Colonic mucosa (tissue), 4 donors: ENCODE results near the gene ADAMTS2. TPM values are rescaled to one million over a fixed set of nuclear protein-coding genes. Genes with fewer than 3 reads are reported as not detected.

ENCODE experiments used
- DNase-seq: peaks from one replicate; pipeline ENCODE4 v3.0.0-alpha.2; 2020
- H3K27ac ChIP-seq: fragments of 200-600 bp; one replicate; pipeline ENCODE4 v1.8.0; 2021
- H3K27me3 ChIP-seq: fragments of 200-600 bp; one replicate; pipeline ENCODE4 v1.8.0; 2021
- H3K36me3 ChIP-seq: fragments of 200-600 bp; one replicate; pipeline ENCODE4 v1.8.0; 2021
- H3K4me1 ChIP-seq: fragments of 200-600 bp; one replicate; pipeline ENCODE4 v1.8.0; 2021; ENCODE audit warnings: mild to moderate bottlenecking
- H3K4me3 ChIP-seq: fragments of 200-600 bp; one replicate; pipeline ENCODE4 v1.8.0; 2021
- H3K9ac ChIP-seq, 2 donors: one replicate each; pipeline ENCODE4 v1.7.0; 2013; ENCODE audit warnings: control low read depth in 2 of 2, low read depth in 2 of 2, low read length in 2 of 2
- H3K9me3 ChIP-seq: fragments of 200-600 bp; one replicate; pipeline ENCODE4 v1.8.0; 2021
- CTCF ChIP-seq: fragments of 200-600 bp; IDR thresholded peaks from one replicate; pipeline ENCODE4 v1.8.0; 2022; ENCODE audit warnings: antibody characterized with exemption, mild to moderate bottlenecking
- intact Hi-C: fragments of 100-400 bp; cut with DNase I; formaldehyde crosslinking; loops from one replicate; pipeline ENCODE4 v1.14.1; 2022
- total RNA-seq, 2 donors: library from RNA; stranded (reverse); fragmentation: NEBNext Ultra II Directional in 1 of 2; extraction: Animal tissue kit (Norgen Biotek cat#: 25700) in 1 of 2; gene quantifications; one replicate each; pipeline ENCODE4 v1.2.1, GENCODE V29; 2021
- donor health status: healthy.
- donor health status: DM: no; HTN: no; CAD: no.
- donor health status: DM: no; HTN: no; CAD: no.

The ADAMTS2 gene
- total RNA-seq, 2 donors from 2014 or later: 2.9 to 4.0 TPM

GRCh38 chr5:179166886-179167841, 178.1 kb downstream of the ADAMTS2 start:
- H3K36me3 ChIP-seq: no peaks in the 10 kb centered on the region
- H3K4me1 ChIP-seq: no peaks in the 10 kb centered on the region
- H3K27ac ChIP-seq: no peak overlapping the region
- DNase-seq: peak; percentile 29
- H3K27me3 ChIP-seq: no peaks in the 10 kb centered on the region
- no peak overlapping the region for H3K9ac ChIP-seq
- intact Hi-C loops: loop anchor here (2.0 to 10.0 kb wide), 2 partner anchors 178 to 326 kb away; partner anchors contain the start of gene ADAMTS2
- TF ChIP-seq CTCF: peak; percentile 87
- H3K9me3 ChIP-seq: no peaks in the 10 kb centered on the region
- peak overlapping the region; percentile 16 for H3K4me3 ChIP-seq

DNA sequence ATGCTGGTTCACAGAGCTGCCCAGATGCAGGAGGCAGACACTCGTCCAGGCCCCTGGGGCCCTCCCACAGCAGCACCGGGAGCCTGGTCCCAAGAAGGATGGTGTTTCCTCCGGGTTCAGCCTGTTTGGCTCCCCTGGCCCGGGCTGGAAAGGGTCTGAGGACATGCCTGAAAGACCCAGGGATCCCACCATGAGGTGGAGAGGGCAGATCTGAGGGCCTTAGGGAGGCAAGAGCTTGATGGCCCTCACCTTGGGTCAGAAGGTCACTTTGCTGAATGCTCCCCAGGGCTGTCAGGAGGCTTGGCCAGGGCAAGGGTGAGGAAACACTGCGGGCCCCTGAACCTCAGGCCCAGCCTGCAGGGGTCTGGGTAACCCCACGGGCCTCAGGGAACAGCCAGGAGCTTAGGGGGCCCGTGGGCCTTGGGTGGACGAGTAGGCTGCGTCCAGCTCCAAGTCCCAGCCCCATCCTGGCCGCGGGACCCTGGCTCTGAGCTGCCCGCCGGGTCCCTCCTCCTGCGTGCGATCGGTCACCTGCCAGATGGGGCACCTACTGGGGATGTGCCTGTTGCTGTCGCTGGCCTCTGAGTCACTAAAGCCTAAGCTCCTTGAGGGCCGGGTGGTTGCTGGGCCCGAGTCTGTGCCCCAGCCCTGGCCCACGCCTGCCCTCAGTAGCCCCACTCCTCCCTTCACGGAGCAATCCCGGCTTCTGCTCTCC, 178.9 kb downstream of the ADAMTS2 start:
- DNase-seq: no peak
- H3K4me3 ChIP-seq: no peak overlapping the region

GRCh38 chr5:179165421-179166170, 179.7 kb downstream of the ADAMTS2 start:
- Histone ChIP-seq H3K9me3 (no peaks in the 10 kb centered on the region), H3K4me1 (no peaks in the 10 kb centered on the region), H3K36me3 (no peaks in the 10 kb centered on the region), H3K27ac (no peak overlapping the region), H3K9ac (no peak overlapping the region), H3K4me3 (no peak overlapping the region), H3K27me3 (no peaks in the 10 kb centered on the region)
- DNase-seq: no peak
- TF ChIP-seq CTCF: no peak
- intact Hi-C loops: loop anchor here (2.0 to 10.0 kb wide), 2 partner anchors 179 to 327 kb away; partner anchors contain the start of gene ADAMTS2

More for the DNA sequence above, 178.9 kb downstream of the ADAMTS2 start:
- intact Hi-C loops: loop anchor here (2.0 to 10.0 kb wide), 2 partner anchors 178 to 326 kb away; partner anchors contain the start of gene ADAMTS2
- TF ChIP-seq CTCF: no peak
- no peak overlapping the region for H3K27ac ChIP-seq
- no peaks in the 10 kb centered on the region for H3K36me3 ChIP-seq
- no peaks in the 10 kb centered on the region for H3K27me3 ChIP-seq
- no peaks in the 10 kb centered on the region for H3K4me1 ChIP-seq
- H3K9ac ChIP-seq: no peak overlapping the region
- no peaks in the 10 kb centered on the region for H3K9me3 ChIP-seq

GRCh38 chr5:179164331-179165311, 180.6 kb downstream of the ADAMTS2 start:
- H3K27ac ChIP-seq: no peak overlapping the region
- H3K36me3 ChIP-seq: no peaks in the 10 kb centered on the region
- no peak overlapping the region for H3K9ac ChIP-seq
- no peaks in the 10 kb centered on the region for H3K27me3 ChIP-seq
- TF ChIP-seq CTCF: no peak
- no peaks in the 10 kb centered on the region for H3K9me3 ChIP-seq
- no peak overlapping the region for H3K4me3 ChIP-seq
- no peaks in the 10 kb centered on the region for H3K4me1 ChIP-seq
- DNase-seq: no peak
- intact Hi-C loops: loop anchor here (10.0 kb wide), 1 partner anchor 180 kb away; the partner anchor contains the start of gene ADAMTS2
